22Rv1 (cell line): ENCODE results near the gene VANGL2.

Experiments used
- CTCF ChIP-seq: fragments of 450-650 bp; IDR thresholded peaks from 2 replicates; pipeline ENCODE4 v1.5.1; 2017; ENCODE audit warnings: mild to moderate bottlenecking
- ZFX ChIP-seq: fragments of 450-650 bp; IDR thresholded peaks from 2 replicates; pipeline ENCODE4 v1.6.1; 2017; ENCODE audit warnings: antibody characterized with exemption, borderline replicate concordance

- TF ChIP-seq CTCF: no peak
- TF ChIP-seq ZFX: no peak
Measured at GRCh38 chr1:160351629-160352028, 48.7 kb upstream of the VANGL2 start.
